ENCODE measurements around the gene SH3RF1.

SH3RF1 gene

GRCh38 chr4:169048868-169049414 lies 221.8 kb downstream of the SH3RF1 start:
- Histone ChIP-seq H3K36me3 (ENCODE audit: control insufficient read depth, low read length) (no peaks in the 10 kb centered on the region), H3K4me1 (ENCODE audit: control insufficient read depth, low read length) (no peaks in the 10 kb centered on the region), H3K4me2 (ENCODE audit: low read length) (no peak overlapping the region), H3K9me3 (ENCODE audit: control insufficient read depth, insufficient read depth, low read length) (no peaks in the 10 kb centered on the region), H3K4me3 (ENCODE audit: low read length) (no peak overlapping the region), H3K27ac (ENCODE audit: low read depth, low read length) (no peak overlapping the region), H4K20me1 (ENCODE audit: control insufficient read depth, insufficient read depth, low read depth, low read length) (no peaks in the 10 kb centered on the region), H3K9me2 (replicated peaks; ENCODE audit: control insufficient read depth, low read length) (no peaks in the 10 kb centered on the region), H3K79me2 (ENCODE audit: control insufficient read depth, low read length) (no peaks in the 10 kb centered on the region), H3F3A (ENCODE audit: control insufficient read depth, insufficient read depth) (no peaks in the 10 kb centered on the region), H3K27me3 (ENCODE audit: control insufficient read depth, low read length) (no peaks in the 10 kb centered on the region)
- no peak for TF ChIP-seq EZH2phosphoT487 (IDR thresholded peaks at IDR 0.05; ENCODE audit: borderline replicate concordance, low read length)
- TF ChIP-seq, protein P1, sequence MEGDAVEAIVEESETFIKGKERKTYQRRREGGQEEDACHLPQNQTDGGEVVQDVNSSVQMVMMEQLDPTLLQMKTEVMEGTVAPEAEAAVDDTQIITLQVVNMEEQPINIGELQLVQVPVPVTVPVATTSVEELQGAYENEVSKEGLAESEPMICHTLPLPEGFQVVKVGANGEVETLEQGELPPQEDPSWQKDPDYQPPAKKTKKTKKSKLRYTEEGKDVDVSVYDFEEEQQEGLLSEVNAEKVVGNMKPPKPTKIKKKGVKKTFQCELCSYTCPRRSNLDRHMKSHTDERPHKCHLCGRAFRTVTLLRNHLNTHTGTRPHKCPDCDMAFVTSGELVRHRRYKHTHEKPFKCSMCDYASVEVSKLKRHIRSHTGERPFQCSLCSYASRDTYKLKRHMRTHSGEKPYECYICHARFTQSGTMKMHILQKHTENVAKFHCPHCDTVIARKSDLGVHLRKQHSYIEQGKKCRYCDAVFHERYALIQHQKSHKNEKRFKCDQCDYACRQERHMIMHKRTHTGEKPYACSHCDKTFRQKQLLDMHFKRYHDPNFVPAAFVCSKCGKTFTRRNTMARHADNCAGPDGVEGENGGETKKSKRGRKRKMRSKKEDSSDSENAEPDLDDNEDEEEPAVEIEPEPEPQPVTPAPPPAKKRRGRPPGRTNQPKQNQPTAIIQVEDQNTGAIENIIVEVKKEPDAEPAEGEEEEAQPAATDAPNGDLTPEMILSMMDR (IDR thresholded peaks at IDR 0.05; ENCODE audit: low read depth, low read length, poor library complexity, severe bottlenecking): no peak

GRCh38 chr4:169047956-169048355 lies 222.8 kb downstream of the SH3RF1 start:
- Histone ChIP-seq H3K9me2 (replicated peaks; ENCODE audit: control insufficient read depth, low read length) (no peaks in the 10 kb centered on the region), H3K9me3 (ENCODE audit: control insufficient read depth, insufficient read depth, low read length) (no peaks in the 10 kb centered on the region), H3K4me3 (ENCODE audit: low read length) (no peak overlapping the region), H3K36me3 (ENCODE audit: control insufficient read depth, low read length) (no peaks in the 10 kb centered on the region), H3K27ac (ENCODE audit: low read depth, low read length) (no peak overlapping the region), H3K27me3 (ENCODE audit: control insufficient read depth, low read length) (no peaks in the 10 kb centered on the region), H3K4me1 (ENCODE audit: control insufficient read depth, low read length) (no peaks in the 10 kb centered on the region), H3K4me2 (ENCODE audit: low read length) (no peak overlapping the region), H4K20me1 (ENCODE audit: control insufficient read depth, insufficient read depth, low read depth, low read length) (no peaks in the 10 kb centered on the region), H3F3A (ENCODE audit: control insufficient read depth, insufficient read depth) (no peaks in the 10 kb centered on the region), H3K79me2 (ENCODE audit: control insufficient read depth, low read length) (no peaks in the 10 kb centered on the region)
- no peak for TF ChIP-seq EZH2phosphoT487 (IDR thresholded peaks at IDR 0.05; ENCODE audit: borderline replicate concordance, low read length)
- TF ChIP-seq, protein P1 (IDR thresholded peaks at IDR 0.05; ENCODE audit: low read depth, low read length, poor library complexity, severe bottlenecking): no peak

GRCh38 chr4:169045862-169046584 lies 224.7 kb downstream of the SH3RF1 start:
- H3K9me3 ChIP-seq (ENCODE audit: control insufficient read depth, insufficient read depth, low read length): no peaks in the 10 kb centered on the region
- H3K27me3 ChIP-seq (ENCODE audit: control insufficient read depth, low read length): no peaks in the 10 kb centered on the region
- H3K4me3 ChIP-seq (ENCODE audit: low read length): no peak overlapping the region
- no peaks in the 10 kb centered on the region for H3K79me2 ChIP-seq (ENCODE audit: control insufficient read depth, low read length)
- no peaks in the 10 kb centered on the region for H3K9me2 ChIP-seq (replicated peaks; ENCODE audit: control insufficient read depth, low read length)
- H3K4me1 ChIP-seq (ENCODE audit: control insufficient read depth, low read length): no peaks in the 10 kb centered on the region
- no peaks in the 10 kb centered on the region for H4K20me1 ChIP-seq (ENCODE audit: control insufficient read depth, insufficient read depth, low read depth, low read length)
- no peaks in the 10 kb centered on the region for H3K36me3 ChIP-seq (ENCODE audit: control insufficient read depth, low read length)
- no peak overlapping the region for H3K27ac ChIP-seq (ENCODE audit: low read depth, low read length)
- H3K4me2 ChIP-seq (ENCODE audit: low read length): no peak overlapping the region
- H3F3A ChIP-seq (ENCODE audit: control insufficient read depth, insufficient read depth): no peaks in the 10 kb centered on the region
- TF ChIP-seq EZH2phosphoT487 (IDR thresholded peaks at IDR 0.05; ENCODE audit: borderline replicate concordance, low read length): no peak
- TF ChIP-seq, protein P1 (IDR thresholded peaks at IDR 0.05; ENCODE audit: low read depth, low read length, poor library complexity, severe bottlenecking): no peak

All from DOHH2 (cell line).